GM19043 (cell line): Measurements from ENCODE around the gene EDC4.
A peak's percentile ranks its signal among the peaks of the same experiment; 100 is the strongest.
"Not testable (repeated sequence)": the region's sequence is repeated elsewhere in the genome, so short reads cannot be mapped to it uniquely, and the experiment has no call there.

ENCODE experiments used
- ATAC-seq: cut with Tn5 transposase; IDR thresholded peaks from one replicate; pipeline ENCODE4 v1.9.1; 2021; ENCODE audit warnings: low read depth; ENCODE audit not compliant: unreplicated experiment

Gene EDC4

GRCh38 chr16:67872631-67873434, at the start of gene EDC4:
TSS of gene EDC4 (plus strand) at chr16:67873052. CDS start at chr16:67873262, 210 bp downstream.
- ATAC-seq = peak; percentile 79

DNA sequence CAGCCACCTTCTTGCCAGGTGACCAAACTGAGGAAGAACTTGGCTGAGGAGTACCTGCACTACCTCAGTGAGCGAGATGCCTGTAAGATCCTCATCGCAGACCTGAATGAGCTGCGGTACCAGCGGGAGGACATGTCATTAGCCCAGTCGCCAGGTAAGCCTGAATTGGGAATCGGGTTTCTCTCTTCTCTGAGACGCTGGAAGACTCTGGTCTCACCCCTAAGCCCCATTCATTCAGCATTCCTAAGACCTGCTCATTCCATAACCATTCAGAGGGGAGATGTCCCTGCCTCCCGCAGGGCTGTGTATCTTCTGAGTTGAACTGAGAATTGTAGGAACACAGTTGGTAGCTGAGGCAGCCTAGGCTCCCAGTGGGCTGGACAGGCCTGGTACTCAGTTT, 47.7 kb upstream of the EDC4 start:
- no peak for ATAC-seq

GRCh38 chr16:67825906-67826305, 46.9 kb upstream of the EDC4 start:
- ATAC-seq = no peak

DNA sequence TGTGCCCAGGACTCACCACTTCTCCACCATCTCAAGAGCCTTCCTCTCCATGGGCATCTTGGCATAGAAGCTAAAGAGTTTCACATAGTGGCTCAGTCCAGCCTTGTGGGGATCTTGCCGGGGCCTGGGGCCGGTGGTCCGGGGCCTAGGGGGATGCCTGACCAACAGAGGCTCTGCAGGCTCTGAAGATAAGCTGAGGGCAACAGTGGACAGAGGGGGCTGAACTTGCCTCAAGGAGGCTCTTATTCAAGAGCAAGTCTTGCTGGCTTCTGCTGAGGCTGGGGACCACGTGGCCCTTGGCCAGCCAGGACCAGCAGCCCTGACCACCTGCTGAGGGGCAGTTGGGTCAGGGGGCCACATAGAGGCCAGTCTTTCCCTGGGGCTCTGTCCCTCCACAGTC, 44.2 kb upstream of the EDC4 start:
- no peak for ATAC-seq

DNA sequence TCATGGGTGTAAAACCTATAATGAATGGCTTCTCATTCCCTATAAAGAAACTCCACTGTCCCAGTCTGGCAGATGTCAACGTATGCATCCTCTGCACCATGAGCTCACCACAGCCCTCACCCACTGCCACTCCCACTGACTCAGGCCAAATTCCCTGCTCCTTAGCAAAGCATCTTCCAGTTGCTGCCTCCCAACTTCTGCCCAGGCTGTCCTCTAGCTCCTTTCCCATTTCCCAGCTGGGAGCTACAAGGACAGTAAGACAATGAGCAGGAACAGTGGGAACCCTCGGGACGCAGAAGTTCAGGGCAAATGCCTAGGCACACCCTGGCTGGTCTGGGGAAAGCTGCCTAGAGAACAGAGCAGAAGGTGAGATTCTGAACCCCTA, 39.8 kb upstream of the EDC4 start:
- no peak for ATAC-seq

DNA sequence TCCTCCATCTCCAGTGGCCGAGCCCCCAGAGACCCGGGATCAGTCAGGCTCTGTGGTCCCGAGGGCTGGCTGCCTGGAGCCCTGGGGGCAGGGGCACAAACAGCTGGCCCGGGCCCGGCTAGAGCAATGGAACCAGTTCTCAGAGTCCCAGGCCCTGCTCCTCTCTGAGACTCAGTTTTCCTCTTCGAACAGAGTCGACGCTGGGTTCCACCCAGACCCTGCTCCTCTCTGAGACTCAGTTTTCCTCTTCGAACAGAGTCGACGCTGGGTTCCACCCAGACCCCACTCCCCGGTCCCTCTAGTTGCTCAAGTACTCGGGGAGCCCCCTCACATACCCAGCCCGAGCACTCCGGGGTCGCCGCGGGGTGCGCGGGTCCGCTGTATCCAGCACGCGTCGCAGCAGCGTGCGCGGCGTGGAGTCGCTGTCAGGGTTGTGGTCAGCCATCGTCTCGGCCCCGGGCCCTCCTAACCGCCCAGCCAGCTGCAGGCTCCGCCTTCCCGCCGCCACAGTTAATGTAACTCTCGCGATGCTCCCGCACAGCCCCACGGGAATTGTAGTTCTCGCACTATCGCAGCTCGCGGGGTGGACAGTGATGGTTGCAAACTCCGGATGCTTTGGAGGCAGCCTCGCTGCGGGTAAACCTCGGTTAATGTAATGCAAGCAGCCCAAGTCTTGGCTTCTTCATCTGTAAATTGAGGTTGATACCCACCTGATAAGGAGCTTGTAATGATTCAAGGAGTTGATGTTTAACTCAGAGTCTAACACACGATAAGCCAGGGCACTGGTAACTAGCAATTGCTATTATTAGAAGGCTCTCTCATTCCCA, 39.2 kb upstream of the EDC4 start:
- peak; percentile 99 for ATAC-seq

DNA sequence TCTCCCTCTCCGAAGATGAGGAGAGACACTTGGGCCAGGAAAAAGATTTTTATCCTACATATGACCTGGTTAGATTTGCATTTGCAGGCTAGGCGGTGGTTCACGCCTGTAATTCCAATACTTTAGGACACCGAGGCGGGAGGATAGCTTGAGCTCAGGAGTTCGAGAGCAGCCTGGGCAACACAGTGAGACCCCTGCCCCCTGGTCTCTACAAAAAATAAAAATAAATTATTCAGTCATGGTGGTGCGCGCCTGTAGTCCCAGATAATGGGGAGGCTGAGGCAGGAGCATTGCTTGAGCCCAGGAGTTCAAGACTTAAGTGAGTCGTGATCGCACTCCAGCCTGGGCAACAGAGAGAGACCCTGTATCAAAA, 38.6 kb upstream of the EDC4 start:
- no peak for ATAC-seq

DNA sequence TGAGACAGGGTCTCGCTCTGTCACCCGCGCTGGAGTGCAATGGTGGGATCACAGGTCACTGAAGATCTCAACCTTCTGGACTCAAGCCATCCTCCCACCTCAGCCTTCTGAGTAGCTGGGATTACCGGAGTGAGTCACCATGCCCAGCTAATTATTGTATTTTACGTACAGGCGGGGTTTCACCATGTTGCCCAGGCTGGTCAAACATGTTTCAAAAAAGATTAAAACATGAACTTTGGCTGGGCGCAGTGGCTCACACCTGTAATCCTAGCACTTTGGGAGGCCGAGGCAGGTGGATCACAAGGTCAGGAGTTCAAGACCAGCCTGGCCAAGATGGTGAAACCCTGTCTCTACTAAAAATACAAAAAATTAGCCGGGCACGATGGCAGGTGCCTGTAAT, 35.7 kb upstream of the EDC4 start:
- ATAC-seq = not testable (repeated sequence)

DNA sequence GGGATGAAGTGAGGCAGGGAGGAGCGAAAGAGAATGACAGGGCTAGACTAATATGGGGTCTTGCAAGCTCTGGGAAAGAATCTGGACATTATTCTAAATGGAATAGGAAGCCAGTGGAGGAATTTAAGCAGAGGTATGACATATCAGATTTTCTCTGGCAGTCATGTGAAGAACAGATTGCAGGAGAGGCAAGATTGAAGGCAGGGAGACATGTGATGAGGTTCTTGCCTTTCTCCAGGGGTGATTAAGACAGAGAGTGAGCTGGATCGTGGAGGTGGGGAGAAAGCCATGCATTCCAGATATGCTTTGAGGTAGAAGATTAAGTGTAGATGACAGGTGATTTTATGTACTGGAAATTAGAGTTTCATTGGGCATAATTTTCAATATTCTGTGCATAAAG, 35.0 kb upstream of the EDC4 start:
- ATAC-seq = no peak

DNA sequence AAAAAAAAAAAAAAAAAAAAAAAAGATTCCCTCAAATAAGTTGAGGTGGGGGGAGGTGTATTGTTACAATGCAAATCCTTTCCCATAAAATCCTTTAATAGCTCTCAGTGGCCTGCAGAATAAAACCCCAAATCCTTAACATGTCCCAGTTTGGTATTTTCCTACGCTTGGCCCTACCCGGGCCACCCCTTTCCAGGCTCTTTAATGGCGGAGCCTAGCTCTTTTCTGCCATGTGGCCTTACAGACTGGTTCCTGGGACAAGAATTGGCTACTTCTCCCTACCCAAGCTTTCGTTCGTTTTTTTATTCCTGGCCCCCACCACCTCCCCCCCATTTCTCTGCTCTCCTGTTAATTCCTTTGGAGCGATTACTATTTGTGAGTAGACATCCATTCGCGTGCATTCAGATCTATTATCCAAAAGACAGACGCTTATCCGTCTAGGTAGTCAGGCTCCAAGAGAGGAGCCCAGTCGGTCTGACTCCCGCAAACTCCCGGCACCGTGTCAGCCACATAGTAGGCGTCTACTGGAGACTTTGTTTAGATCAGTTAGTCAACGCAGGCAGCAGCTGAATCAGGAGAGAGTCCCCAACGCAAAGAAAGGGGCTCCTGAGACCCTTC, 31.5 kb upstream of the EDC4 start:
- no peak for ATAC-seq

GRCh38 chr16:67841816-67842508, 30.9 kb upstream of the EDC4 start, which contains the start of gene THAP11:
TSS of gene THAP11 (plus strand) at chr16:67842320. CDS start at chr16:67842555, 235 bp downstream.
- ATAC-seq = peak; percentile 42

DNA sequence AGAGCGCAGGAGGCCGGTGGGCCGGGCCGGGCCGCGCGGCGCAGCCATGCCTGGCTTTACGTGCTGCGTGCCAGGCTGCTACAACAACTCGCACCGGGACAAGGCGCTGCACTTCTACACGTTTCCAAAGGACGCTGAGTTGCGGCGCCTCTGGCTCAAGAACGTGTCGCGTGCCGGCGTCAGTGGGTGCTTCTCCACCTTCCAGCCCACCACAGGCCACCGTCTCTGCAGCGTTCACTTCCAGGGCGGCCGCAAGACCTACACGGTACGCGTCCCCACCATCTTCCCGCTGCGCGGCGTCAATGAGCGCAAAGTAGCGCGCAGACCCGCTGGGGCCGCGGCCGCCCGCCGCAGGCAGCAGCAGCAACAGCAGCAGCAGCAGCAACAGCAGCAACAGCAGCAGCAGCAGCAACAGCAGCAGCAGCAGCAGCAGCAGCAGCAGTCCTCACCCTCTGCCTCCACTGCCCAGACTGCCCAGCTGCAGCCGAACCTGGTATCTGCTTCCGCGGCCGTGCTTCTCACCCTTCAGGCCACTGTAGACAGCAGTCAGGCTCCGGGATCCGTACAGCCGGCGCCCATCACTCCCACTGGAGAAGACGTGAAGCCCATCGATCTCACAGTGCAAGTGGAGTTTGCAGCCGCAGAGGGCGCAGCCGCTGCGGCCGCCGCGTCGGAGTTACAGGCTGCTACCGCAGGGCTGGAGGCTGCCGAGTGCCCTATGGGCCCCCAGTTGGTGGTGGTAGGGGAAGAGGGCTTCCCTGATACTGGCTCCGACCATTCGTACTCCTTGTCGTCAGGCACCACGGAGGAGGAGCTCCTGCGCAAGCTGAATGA, 30.1 kb upstream of the EDC4 start:
- peak; percentile 2 for ATAC-seq

DNA sequence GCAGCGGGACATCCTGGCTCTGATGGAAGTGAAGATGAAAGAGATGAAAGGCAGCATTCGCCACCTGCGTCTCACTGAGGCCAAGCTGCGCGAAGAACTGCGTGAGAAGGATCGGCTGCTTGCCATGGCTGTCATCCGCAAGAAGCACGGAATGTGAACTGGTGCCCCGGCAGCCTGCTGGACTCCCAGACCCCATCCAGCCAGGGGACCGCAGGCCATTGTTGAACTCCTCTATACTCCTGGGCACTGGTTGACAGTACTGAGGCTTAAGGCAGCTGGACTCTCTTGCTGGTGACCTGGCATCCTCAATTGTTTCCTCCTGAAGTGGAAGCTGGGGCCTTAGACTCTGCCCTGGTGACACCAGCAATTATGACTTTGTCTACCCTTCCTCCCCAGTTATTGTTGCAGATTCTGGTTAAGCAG, 29.5 kb upstream of the EDC4 start:
- ATAC-seq = no peak

- ATAC-seq = no peak
These were observed 28.4 kb upstream of the EDC4 start for GRCh38 chr16:67844497-67844896.

DNA sequence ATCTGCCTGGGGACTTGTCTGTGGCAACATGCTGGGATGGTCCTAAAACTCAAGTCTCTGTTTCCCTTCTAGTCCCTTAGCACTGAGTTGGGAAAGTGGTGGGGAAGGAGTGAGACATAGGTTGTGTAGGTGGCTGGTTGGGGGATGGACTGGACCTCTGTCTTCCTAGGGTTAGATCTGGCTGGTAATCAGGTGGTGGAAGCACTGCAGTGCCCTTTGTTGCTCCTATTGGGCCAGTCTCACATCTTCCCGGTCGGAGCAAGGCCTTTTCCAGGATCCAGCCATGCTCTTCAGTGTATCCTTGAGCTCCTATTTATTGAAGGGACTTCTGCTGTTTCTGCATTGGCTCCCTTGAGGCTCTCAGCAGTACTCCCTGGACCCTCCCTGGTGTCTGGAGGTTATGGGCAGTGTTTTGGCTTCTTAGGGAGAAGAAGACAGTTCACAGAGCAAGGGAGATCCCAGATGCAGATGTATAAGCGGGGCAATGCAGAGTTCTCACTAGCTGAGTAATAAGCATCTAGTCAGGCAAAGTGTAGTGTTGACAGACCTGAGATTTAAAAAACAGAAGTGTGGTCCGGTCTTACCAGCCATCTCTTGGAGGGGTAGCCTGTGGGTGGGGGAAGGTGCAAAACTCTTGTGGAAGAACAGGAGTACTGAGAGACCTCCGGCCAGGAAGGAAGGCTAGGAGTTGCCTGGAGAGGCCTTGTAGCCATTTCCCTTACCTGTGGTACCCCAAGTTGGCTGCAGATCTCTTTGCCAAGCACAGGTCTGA, 27.4 kb upstream of the EDC4 start:
- ATAC-seq = no peak

DNA sequence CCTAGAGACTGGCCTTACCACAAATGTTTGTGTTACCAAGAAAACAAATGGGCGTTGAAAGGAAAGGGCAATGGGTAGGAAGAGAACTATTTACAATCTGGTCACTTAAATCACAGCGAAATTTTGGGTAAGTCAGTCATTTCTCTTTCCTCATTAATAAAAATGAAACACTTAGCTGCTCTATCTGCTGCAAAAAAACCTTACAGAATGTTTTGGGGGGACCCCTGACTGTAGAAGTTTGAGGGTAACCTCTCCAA, 26.9 kb upstream of the EDC4 start:
- no peak for ATAC-seq

DNA sequence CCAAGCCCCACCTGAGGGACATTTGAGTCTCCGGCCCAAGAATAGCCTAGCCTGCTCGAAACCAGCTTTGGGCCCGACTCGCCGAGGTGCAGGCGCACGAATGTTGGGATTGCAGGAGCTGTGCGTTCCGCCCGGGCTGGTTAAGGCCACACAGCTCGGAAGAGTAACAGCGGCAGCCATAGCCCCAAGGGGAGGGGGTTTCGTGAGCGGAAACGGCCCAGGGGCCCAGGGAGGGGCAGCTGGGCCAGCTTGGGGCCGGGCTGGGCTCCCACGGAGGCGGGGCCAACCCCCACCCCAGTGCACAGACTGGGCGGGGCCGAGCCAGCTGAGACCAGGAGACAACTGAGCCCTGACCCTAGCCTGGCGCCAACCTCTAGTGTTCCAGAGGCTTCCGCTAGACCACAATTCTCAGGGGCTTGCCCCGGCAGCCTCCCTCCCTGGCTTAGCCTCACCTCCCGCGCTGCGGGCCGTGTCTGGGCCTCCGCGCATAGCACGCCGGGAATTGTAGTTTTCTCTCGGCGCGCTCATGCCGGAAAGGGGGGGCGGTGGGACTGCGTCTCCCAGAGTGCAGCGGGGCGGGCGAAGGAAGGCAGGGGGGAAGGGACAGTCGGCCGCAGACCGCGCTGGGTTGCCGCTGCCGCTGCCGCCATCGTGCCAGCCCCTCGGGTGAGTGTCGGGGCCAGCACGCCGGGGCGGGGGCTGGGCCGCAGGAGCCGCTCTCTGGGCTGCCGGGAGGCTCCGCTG, 26.4 kb upstream of the EDC4 start, which contains the start of gene NUTF2:
Gene NUTF2 (plus strand): TSS at position 614 of the 744 bp plus-strand sequence. CDS start 18,198 bp downstream, outside the sequence.
- peak; percentile 54 for ATAC-seq

- peak; percentile 31 for ATAC-seq
These were observed 25.6 kb upstream of the EDC4 start, which contains the start of gene CENPT for GRCh38 chr16:67847064-67847861. TSS of gene CENPT (minus strand) at chr16:67847693. CDS start at chr16:67833859, 13,834 bp downstream.
